Measurements from ENCODE around the gene THOP1. TPM values are rescaled to one million over a fixed set of nuclear protein-coding genes. Genes with fewer than 3 reads are reported as not detected.

The THOP1 gene
- total RNA-seq, 1 donor from 2014 or later, result 67.3 TPM

GRCh38 chr19:2848616-2849015, 63.3 kb downstream of the THOP1 start:
- H3K27me3 ChIP-seq, result no peaks in the 10 kb centered on the region
- DNase-seq (ENCODE audit: low spot score in 2 of 2), result no peak
- peaks cover 42 to 62% of the 10 kb centered on the region in 2 donors for H3K36me3 ChIP-seq
- intact Hi-C loops (cut with DNase I), result no loop called here
- H3K27ac ChIP-seq, result no peak overlapping the region
- TF ChIP-seq CTCF (IDR thresholded peaks at IDR 0.05), result no peak
- peaks cover 43 to 86% of the 10 kb centered on the region in 2 donors for H3K9me3 ChIP-seq
- H3K4me1 ChIP-seq, result no peaks in the 10 kb centered on the region
- H3K4me3 ChIP-seq, result no peak overlapping the region

GRCh38 chr19:2850256-2850925, 65.1 kb downstream of the THOP1 start:
- Histone ChIP-seq H3K9me3 (peaks cover 52 to 97% of the 10 kb centered on the region in 2 donors), H3K27ac (no peak overlapping the region), H3K36me3 (peaks cover 48 to 77% of the 10 kb centered on the region in 2 donors), H3K4me3 (no peak overlapping the region), H3K4me1 (no peaks in the 10 kb centered on the region), H3K27me3 (no peaks in the 10 kb centered on the region)
- intact Hi-C loops (cut with DNase I), result loop anchor here (10.0 kb wide), 1 partner anchor 186 kb away; no protein-coding TSS in a partner anchor
- no peak for DNase-seq (ENCODE audit: low spot score in 2 of 2)
- no peak for TF ChIP-seq CTCF (IDR thresholded peaks at IDR 0.05)

- DNase-seq (ENCODE audit: low spot score in 2 of 2), result no peak
- Histone ChIP-seq H3K27ac (no peak overlapping the region), H3K4me3 (peak overlapping the region in 1 of 2 donors; percentile 22), H3K9me3 (peaks cover 73 to 98% of the 10 kb centered on the region in 2 donors), H3K27me3 (no peaks in the 10 kb centered on the region), H3K4me1 (no peaks in the 10 kb centered on the region), H3K36me3 (peaks cover 44 to 68% of the 10 kb centered on the region in 2 donors)
- intact Hi-C loops (cut with DNase I), result loop anchor here (10.0 kb wide), 1 partner anchor 188 kb away; no protein-coding TSS in a partner anchor
- TF ChIP-seq CTCF (IDR thresholded peaks at IDR 0.05), result no peak
Observed at GRCh38 chr19:2852598-2852997, 67.3 kb downstream of the THOP1 start.

GRCh38 chr19:2853015-2853606, 67.8 kb downstream of the THOP1 start:
- Histone ChIP-seq H3K4me1 (no peaks in the 10 kb centered on the region), H3K9me3 (peaks cover 76 to 99% of the 10 kb centered on the region in 2 donors), H3K27me3 (no peaks in the 10 kb centered on the region), H3K27ac (no peak overlapping the region), H3K4me3 (peak overlapping the region in 1 of 2 donors; percentile 22), H3K36me3 (peaks cover 45 to 72% of the 10 kb centered on the region in 2 donors)
- DNase-seq (ENCODE audit: low spot score in 2 of 2), result no peak
- intact Hi-C loops (cut with DNase I), result loop anchor here (10.0 kb wide), 1 partner anchor 188 kb away; no protein-coding TSS in a partner anchor
- no peak for TF ChIP-seq CTCF (IDR thresholded peaks at IDR 0.05)

- H3K4me3 ChIP-seq, result no peak overlapping the region
- H3K27ac ChIP-seq, result no peak overlapping the region
- no peaks in the 10 kb centered on the region for H3K27me3 ChIP-seq
- no peaks in the 10 kb centered on the region for H3K4me1 ChIP-seq
- peaks cover 83 to 100% of the 10 kb centered on the region in 2 donors for H3K9me3 ChIP-seq
- intact Hi-C loops (cut with DNase I), result loop anchor here (10.0 kb wide), 1 partner anchor 190 kb away; no protein-coding TSS in a partner anchor
- no peak for TF ChIP-seq CTCF (IDR thresholded peaks at IDR 0.05)
- peaks cover 45 to 69% of the 10 kb centered on the region in 2 donors for H3K36me3 ChIP-seq
- no peak for DNase-seq (ENCODE audit: low spot score in 2 of 2)
Observed at GRCh38 chr19:2854849-2855248, 69.5 kb downstream of the THOP1 start.
